ENCODE measurements around the gene MED31.

MED31 gene

GRCh38 chr17:6639586-6640535 lies 11.5 kb downstream of the MED31 start:
- Histone ChIP-seq H3K4me1 (ENCODE audit: insufficient read depth, low read length) (peaks cover 28% of the 10 kb centered on the region), H3K27me3 (ENCODE audit: insufficient read depth, low read length) (no peaks in the 10 kb centered on the region), H2AFZ (ENCODE audit: low read depth, low read length) (peak overlapping the region; percentile 60), H3K36me3 (ENCODE audit: insufficient read depth, low read length) (peaks cover 30% of the 10 kb centered on the region), H3K4me3 (ENCODE audit: low read length) (peak overlapping the region; percentile 64), H3K9me3 (ENCODE audit: low read length) (peaks cover 2% of the 10 kb centered on the region)

GRCh38 chr17:6639014-6639585 lies 12.3 kb downstream of the MED31 start:
- Histone ChIP-seq H3K9me3 (ENCODE audit: low read length) (peaks cover 2% of the 10 kb centered on the region), H3K4me3 (ENCODE audit: low read length) (peak overlapping the region; percentile 64), H2AFZ (ENCODE audit: low read depth, low read length) (no peak overlapping the region), H3K36me3 (ENCODE audit: insufficient read depth, low read length) (peaks cover 30% of the 10 kb centered on the region), H3K27me3 (ENCODE audit: insufficient read depth, low read length) (no peaks in the 10 kb centered on the region), H3K4me1 (ENCODE audit: insufficient read depth, low read length) (peaks cover 28% of the 10 kb centered on the region)

GRCh38 chr17:6638046-6638908 lies 13.1 kb downstream of the MED31 start:
- Histone ChIP-seq H3K4me3 (ENCODE audit: low read length) (no peak overlapping the region), H3K27me3 (ENCODE audit: insufficient read depth, low read length) (no peaks in the 10 kb centered on the region), H3K4me1 (ENCODE audit: insufficient read depth, low read length) (peaks cover 28% of the 10 kb centered on the region), H3K9me3 (ENCODE audit: low read length) (peaks cover 3% of the 10 kb centered on the region), H2AFZ (ENCODE audit: low read depth, low read length) (no peak overlapping the region), H3K36me3 (ENCODE audit: insufficient read depth, low read length) (peaks cover 31% of the 10 kb centered on the region)

GRCh38 chr17:6637458-6637840 lies 14.0 kb downstream of the MED31 start:
- H3K9me3 ChIP-seq (ENCODE audit: low read length): peaks cover 5% of the 10 kb centered on the region
- no peaks in the 10 kb centered on the region for H3K27me3 ChIP-seq (ENCODE audit: insufficient read depth, low read length)

GRCh38 chr17:6636616-6637457 lies 14.6 kb downstream of the MED31 start:
- no peak overlapping the region for H2AFZ ChIP-seq (ENCODE audit: low read depth, low read length)
- no peak overlapping the region for H3K4me3 ChIP-seq (ENCODE audit: low read length)
- H3K4me1 ChIP-seq (ENCODE audit: insufficient read depth, low read length): peaks cover 20% of the 10 kb centered on the region
- H3K9me3 ChIP-seq (ENCODE audit: low read length): peaks cover 5% of the 10 kb centered on the region
- no peaks in the 10 kb centered on the region for H3K27me3 ChIP-seq (ENCODE audit: insufficient read depth, low read length)
- H3K36me3 ChIP-seq (ENCODE audit: insufficient read depth, low read length): peaks cover 34% of the 10 kb centered on the region

More at GRCh38 chr17:6637458-6637840, 14.0 kb downstream of the MED31 start:
- peaks cover 31% of the 10 kb centered on the region for H3K36me3 ChIP-seq (ENCODE audit: insufficient read depth, low read length)
- H3K4me3 ChIP-seq (ENCODE audit: low read length): no peak overlapping the region
- no peak overlapping the region for H2AFZ ChIP-seq (ENCODE audit: low read depth, low read length)
- H3K4me1 ChIP-seq (ENCODE audit: insufficient read depth, low read length): peaks cover 26% of the 10 kb centered on the region

GRCh38 chr17:6636105-6636504 lies 15.3 kb downstream of the MED31 start:
- peaks cover 38% of the 10 kb centered on the region for H3K36me3 ChIP-seq (ENCODE audit: insufficient read depth, low read length)

GRCh38 chr17:6633263-6633662 lies 18.1 kb downstream of the MED31 start:
- peaks cover 5% of the 10 kb centered on the region for H3K9me3 ChIP-seq (ENCODE audit: low read length)
- no peaks in the 10 kb centered on the region for H3K27me3 ChIP-seq (ENCODE audit: insufficient read depth, low read length)
- no peaks in the 10 kb centered on the region for H3K4me1 ChIP-seq (ENCODE audit: insufficient read depth, low read length)
- H2AFZ ChIP-seq (ENCODE audit: low read depth, low read length): no peak overlapping the region
- H3K4me3 ChIP-seq (ENCODE audit: low read length): no peak overlapping the region
- peaks cover 60% of the 10 kb centered on the region for H3K36me3 ChIP-seq (ENCODE audit: insufficient read depth, low read length)

More at GRCh38 chr17:6636105-6636504, 15.3 kb downstream of the MED31 start:
- Histone ChIP-seq H3K9me3 (ENCODE audit: low read length) (peaks cover 5% of the 10 kb centered on the region), H3K27me3 (ENCODE audit: insufficient read depth, low read length) (no peaks in the 10 kb centered on the region), H3K4me1 (ENCODE audit: insufficient read depth, low read length) (peaks cover 14% of the 10 kb centered on the region), H3K4me3 (ENCODE audit: low read length) (no peak overlapping the region), H2AFZ (ENCODE audit: low read depth, low read length) (no peak overlapping the region)

GRCh38 chr17:6632530-6632929 lies 18.9 kb downstream of the MED31 start:
- Histone ChIP-seq H2AFZ (ENCODE audit: low read depth, low read length) (no peak overlapping the region), H3K4me3 (ENCODE audit: low read length) (no peak overlapping the region), H3K9me3 (ENCODE audit: low read length) (peaks cover 5% of the 10 kb centered on the region), H3K27me3 (ENCODE audit: insufficient read depth, low read length) (no peaks in the 10 kb centered on the region), H3K4me1 (ENCODE audit: insufficient read depth, low read length) (no peaks in the 10 kb centered on the region), H3K36me3 (ENCODE audit: insufficient read depth, low read length) (peaks cover 67% of the 10 kb centered on the region)

- Histone ChIP-seq H3K4me3 (ENCODE audit: low read length) (no peak overlapping the region), H3K4me1 (ENCODE audit: insufficient read depth, low read length) (no peaks in the 10 kb centered on the region), H3K36me3 (ENCODE audit: insufficient read depth, low read length) (peaks cover 82% of the 10 kb centered on the region), H3K27me3 (ENCODE audit: insufficient read depth, low read length) (no peaks in the 10 kb centered on the region), H2AFZ (ENCODE audit: low read depth, low read length) (no peak overlapping the region), H3K9me3 (ENCODE audit: low read length) (peaks cover 5% of the 10 kb centered on the region)
Measured at GRCh38 chr17:6630390-6630789, 21.0 kb downstream of the MED31 start.

- Histone ChIP-seq H3K27me3 (ENCODE audit: insufficient read depth, low read length) (no peaks in the 10 kb centered on the region), H2AFZ (ENCODE audit: low read depth, low read length) (no peak overlapping the region), H3K4me3 (ENCODE audit: low read length) (no peak overlapping the region), H3K4me1 (ENCODE audit: insufficient read depth, low read length) (no peaks in the 10 kb centered on the region), H3K9me3 (ENCODE audit: low read length) (no peaks in the 10 kb centered on the region), H3K36me3 (ENCODE audit: insufficient read depth, low read length) (peaks cover 82% of the 10 kb centered on the region)
Measured at GRCh38 chr17:6627019-6627418, 24.4 kb downstream of the MED31 start.

- Histone ChIP-seq H2AFZ (ENCODE audit: low read depth, low read length) (no peak overlapping the region), H3K4me1 (ENCODE audit: insufficient read depth, low read length) (no peaks in the 10 kb centered on the region), H3K36me3 (ENCODE audit: insufficient read depth, low read length) (peaks cover 86% of the 10 kb centered on the region), H3K4me3 (ENCODE audit: low read length) (no peak overlapping the region), H3K27me3 (ENCODE audit: insufficient read depth, low read length) (no peaks in the 10 kb centered on the region), H3K9me3 (ENCODE audit: low read length) (no peaks in the 10 kb centered on the region)
Measured at GRCh38 chr17:6626616-6627015, 24.8 kb downstream of the MED31 start.

GRCh38 chr17:6623941-6624340 lies 27.5 kb downstream of the MED31 start:
- Histone ChIP-seq H3K4me1 (ENCODE audit: insufficient read depth, low read length) (no peaks in the 10 kb centered on the region), H2AFZ (ENCODE audit: low read depth, low read length) (no peak overlapping the region), H3K9me3 (ENCODE audit: low read length) (no peaks in the 10 kb centered on the region), H3K4me3 (ENCODE audit: low read length) (no peak overlapping the region), H3K36me3 (ENCODE audit: insufficient read depth, low read length) (peaks cover 88% of the 10 kb centered on the region), H3K27me3 (ENCODE audit: insufficient read depth, low read length) (no peaks in the 10 kb centered on the region)
